Transverse colon (tissue), 4 donors: ENCODE results near the gene GRK6. TPM values are rescaled to one million over a fixed set of nuclear protein-coding genes. Genes with fewer than 3 reads are reported as not detected.
A peak's percentile ranks its signal among the peaks of the same experiment; 100 is the strongest.

Experiments
- DNase-seq: peaks from one replicate; pipeline ENCODE4 v3.0.0-alpha.2; 2019
- H3K27ac ChIP-seq, 4 donors: fragments of 200-600 bp; sonication (generic); 2 replicates each; pipeline ENCODE4 v1.5.1; 2016 to 2018; ENCODE audit warnings: inconsistent platforms in 4 of 4
- H3K27me3 ChIP-seq: fragments of 200-600 bp; sonication (generic); 2 replicates; pipeline ENCODE4 v1.5.1; 2017; ENCODE audit warnings: inconsistent platforms
- H3K36me3 ChIP-seq, 4 donors: fragments of 200-600 bp; sonication (generic); 2 replicates each; pipeline ENCODE4 v1.5.1; 2017 to 2019; ENCODE audit warnings: inconsistent platforms in 4 of 4
- H3K4me1 ChIP-seq, 4 donors: fragments of 200-600 bp; sonication (generic); 2 replicates each; pipeline ENCODE4 v1.5.1; 2017 to 2020; ENCODE audit warnings: inconsistent platforms in 4 of 4
- H3K4me3 ChIP-seq, 4 donors: fragments of 200-600 bp; sonication (generic); 1 replicate in 1 of 4; 2 replicates in 3 of 4; pipeline versions ENCODE4 v1.5.1 to v1.6.1; 2017 to 2019; ENCODE audit warnings: inconsistent platforms in 4 of 4
- H3K9me3 ChIP-seq, 2 donors: fragments of 200-600 bp; sonication (generic); 2 replicates each; pipeline ENCODE4 v1.5.1; 2017 to 2019; ENCODE audit warnings: inconsistent platforms in 2 of 2
- EP300 ChIP-seq: sonication (generic); formaldehyde crosslinking; IDR thresholded peaks from one replicate; pipeline ENCODE4 v1.6.1; 2017; ENCODE audit warnings: antibody characterized with exemption, low read depth
- POLR2A ChIP-seq: fragments of 450-650 bp; IDR thresholded peaks from one replicate; pipeline ENCODE4 v1.6.1; 2016; ENCODE audit warnings: antibody characterized with exemption, mild to moderate bottlenecking, moderate library complexity
- POLR2AphosphoS5 ChIP-seq, 3 donors: sonication (generic); formaldehyde crosslinking; IDR thresholded peaks; one replicate each; pipeline ENCODE4 v1.6.1; 2016; ENCODE audit warnings: antibody characterized with exemption in 3 of 3
- WGBS, 2 donors: methylation state at CpG; one replicate each; pipeline ENCODE4 v1.1.5; 2018; ENCODE audit warnings: low coverage in 1 of 2; 5-methylcytosine and 5-hydroxymethylcytosine counted together
- in situ Hi-C, 4 donors: fragments of 200-750 bp; cut with MboI; loops; one replicate each; pipeline versions ENCODE4 v1.15.0 to v1.15.1; 2017; ENCODE audit warnings: low sequenced_read_pairs in 3 of 4, low pct_ligation_motif_present in 1 of 4, low pct_unique_long_range_greater_than_20kb in 1 of 4
- intact Hi-C: fragments of 100-400 bp; cut with DNase I; formaldehyde crosslinking; loops from one replicate; pipeline ENCODE4 v1.15.1; 2023; ENCODE audit warnings: low total_unique reads
- total RNA-seq, 4 donors: library from RNA; depleted of rRNA; stranded (reverse); fragments of >200 nt; gene quantifications; one replicate each; pipeline ENCODE4 v1.1.0, GENCODE V29; 2016
- TF ChIP-seq, protein P1 (sequence below), 5 experiments: fragments of 200-600 bp in 3 of 5; fragments of 450-650 bp in 2 of 5; sonication (generic) in 3 of 5; IDR thresholded peaks; 1 replicate in 2 of 5; 2 replicates in 3 of 5; pipeline ENCODE4 v1.5.1; 2016 to 2017; ENCODE audit warnings: antibody characterized with exemption in 5 of 5, inconsistent platforms in 3 of 5, mild to moderate bottlenecking in 2 of 5, moderate library complexity in 1 of 5

GRK6 gene
- total RNA-seq, 4 donors from 2014 or later: 21.5 to 40.5 (median 36.4) TPM

DNA sequence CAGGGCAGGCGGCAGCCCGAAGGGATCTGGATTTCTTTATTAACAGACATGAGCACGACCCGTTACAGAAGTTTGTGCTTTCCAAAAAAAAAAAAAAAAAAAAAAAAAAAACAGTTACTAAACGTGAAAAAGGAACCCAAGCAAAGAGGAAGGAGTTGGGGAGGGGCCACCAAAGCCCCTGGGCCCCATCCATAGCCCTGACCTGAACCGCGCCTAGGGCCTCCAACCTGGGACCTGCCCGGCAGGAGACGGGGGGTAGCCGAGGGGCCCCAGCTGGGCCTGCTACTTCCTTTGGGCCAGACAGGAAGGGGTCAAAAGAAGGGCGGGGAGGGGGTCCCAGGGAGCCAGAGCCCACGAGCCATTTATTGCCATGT lies 30.1 kb downstream of the GRK6 start:
- intact Hi-C loops (loop anchor here (2.0 to 10.0 kb wide), 2 partner anchors 40 to 142 kb away; partner anchors contain the start of genes MXD3 and PDLIM7), in situ Hi-C loops (loop anchor here in 2 of 4 donors (5.0 to 25.0 kb wide), 2 partner anchors 64 to 144 kb away; partner anchors contain the start of genes MXD3 (in 1 of the 2), PRELID1 (in 1 of the 2) and RAB24 (in 1 of the 2))
- no peaks in the 10 kb centered on the region for H3K9me3 ChIP-seq
- H3K4me3 ChIP-seq: no peak overlapping the region
- TF ChIP-seq POLR2A (no peak), EP300 (no peak), POLR2AphosphoS5 (IDR thresholded peaks at IDR 0.05) (no peak)
- TF ChIP-seq, protein P1, sequence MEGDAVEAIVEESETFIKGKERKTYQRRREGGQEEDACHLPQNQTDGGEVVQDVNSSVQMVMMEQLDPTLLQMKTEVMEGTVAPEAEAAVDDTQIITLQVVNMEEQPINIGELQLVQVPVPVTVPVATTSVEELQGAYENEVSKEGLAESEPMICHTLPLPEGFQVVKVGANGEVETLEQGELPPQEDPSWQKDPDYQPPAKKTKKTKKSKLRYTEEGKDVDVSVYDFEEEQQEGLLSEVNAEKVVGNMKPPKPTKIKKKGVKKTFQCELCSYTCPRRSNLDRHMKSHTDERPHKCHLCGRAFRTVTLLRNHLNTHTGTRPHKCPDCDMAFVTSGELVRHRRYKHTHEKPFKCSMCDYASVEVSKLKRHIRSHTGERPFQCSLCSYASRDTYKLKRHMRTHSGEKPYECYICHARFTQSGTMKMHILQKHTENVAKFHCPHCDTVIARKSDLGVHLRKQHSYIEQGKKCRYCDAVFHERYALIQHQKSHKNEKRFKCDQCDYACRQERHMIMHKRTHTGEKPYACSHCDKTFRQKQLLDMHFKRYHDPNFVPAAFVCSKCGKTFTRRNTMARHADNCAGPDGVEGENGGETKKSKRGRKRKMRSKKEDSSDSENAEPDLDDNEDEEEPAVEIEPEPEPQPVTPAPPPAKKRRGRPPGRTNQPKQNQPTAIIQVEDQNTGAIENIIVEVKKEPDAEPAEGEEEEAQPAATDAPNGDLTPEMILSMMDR (IDR thresholded peaks at IDR 0.05): no peak
- H3K27ac ChIP-seq: peak overlapping the region; percentile 17 to 92 (median 88)
- peaks cover 10 to 27% (median 24%) of the 10 kb centered on the region in 4 donors for H3K4me1 ChIP-seq
- no peak for DNase-seq
- 19% methylated on average over 12 of the region's 12 CpGs; no CpG with 5 or more reads in 1 of the 2 donors for WGBS, 2 donors
- H3K36me3 ChIP-seq: no peaks in the 10 kb centered on the region
- no peaks in the 10 kb centered on the region for H3K27me3 ChIP-seq

DNA sequence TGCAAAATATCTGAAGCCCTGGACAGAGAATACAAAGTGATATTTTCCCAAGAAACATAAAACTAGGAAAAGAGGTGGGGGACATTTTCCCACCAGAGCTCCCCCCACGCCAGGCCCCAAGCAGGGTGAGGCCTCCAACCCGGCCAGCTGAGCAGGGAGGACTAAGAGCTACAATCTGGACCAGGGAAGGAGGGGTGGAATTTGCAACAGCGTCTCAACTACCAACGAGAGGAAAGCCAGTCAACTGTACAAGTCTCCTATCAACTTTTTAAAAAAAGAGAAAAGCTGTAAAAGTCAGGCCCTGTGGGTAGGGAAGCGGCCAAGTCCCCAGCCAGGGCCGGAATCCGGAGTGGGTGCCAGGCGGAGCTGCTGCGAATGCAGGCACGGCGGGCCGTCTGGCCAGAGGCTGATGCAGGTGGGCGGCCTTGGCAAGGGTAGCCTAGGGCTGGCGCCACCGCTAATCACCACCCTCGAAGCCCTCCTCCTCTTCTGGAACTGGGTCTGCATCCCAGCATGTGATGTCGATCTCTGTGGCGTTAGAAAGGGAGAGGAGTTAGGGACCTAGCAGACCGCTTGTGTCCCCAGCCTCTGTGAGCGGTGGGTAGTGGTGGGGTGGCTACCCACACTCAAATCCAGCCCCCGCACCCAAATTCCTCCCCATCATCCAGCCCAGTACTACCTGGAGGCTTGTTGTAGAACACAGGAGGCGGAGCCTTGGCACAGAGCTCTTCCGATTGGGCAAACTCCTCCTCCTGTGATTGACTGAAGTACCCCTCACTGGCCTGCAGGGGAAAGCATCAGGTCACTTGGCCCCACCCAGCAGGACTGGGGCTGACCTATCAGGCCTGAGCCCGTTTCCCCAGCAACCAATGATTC lies 30.7 kb downstream of the GRK6 start:
- H3K9me3 ChIP-seq: no peaks in the 10 kb centered on the region
- DNase-seq: peak; percentile 76
- peak overlapping the region; percentile 17 to 92 (median 54) for H3K27ac ChIP-seq
- TF ChIP-seq POLR2A: no peak
- TF ChIP-seq EP300: no peak
- TF ChIP-seq, protein P1 (IDR thresholded peaks at IDR 0.05): peak; percentile 55 to 75 (median 62)
- TF ChIP-seq POLR2AphosphoS5 (IDR thresholded peaks at IDR 0.05): no peak
- no peak overlapping the region for H3K4me3 ChIP-seq
- intact Hi-C loops (loop anchor here (2.0 to 10.0 kb wide), 2 partner anchors 40 to 142 kb away; partner anchors contain the start of genes MXD3 and PDLIM7), in situ Hi-C loops (loop anchor here in 2 of 4 donors (5.0 to 25.0 kb wide), 2 partner anchors 65 to 145 kb away; partner anchors contain the start of genes MXD3 (in 1 of the 2), PRELID1 (in 1 of the 2) and RAB24 (in 1 of the 2))
- H3K36me3 ChIP-seq: no peaks in the 10 kb centered on the region
- peaks cover 10 to 27% (median 24%) of the 10 kb centered on the region in 4 donors for H3K4me1 ChIP-seq
- no peaks in the 10 kb centered on the region for H3K27me3 ChIP-seq
- WGBS, 2 donors: 80 to 81% methylated on average over 10 to 24 of the region's 24 CpGs

DNA sequence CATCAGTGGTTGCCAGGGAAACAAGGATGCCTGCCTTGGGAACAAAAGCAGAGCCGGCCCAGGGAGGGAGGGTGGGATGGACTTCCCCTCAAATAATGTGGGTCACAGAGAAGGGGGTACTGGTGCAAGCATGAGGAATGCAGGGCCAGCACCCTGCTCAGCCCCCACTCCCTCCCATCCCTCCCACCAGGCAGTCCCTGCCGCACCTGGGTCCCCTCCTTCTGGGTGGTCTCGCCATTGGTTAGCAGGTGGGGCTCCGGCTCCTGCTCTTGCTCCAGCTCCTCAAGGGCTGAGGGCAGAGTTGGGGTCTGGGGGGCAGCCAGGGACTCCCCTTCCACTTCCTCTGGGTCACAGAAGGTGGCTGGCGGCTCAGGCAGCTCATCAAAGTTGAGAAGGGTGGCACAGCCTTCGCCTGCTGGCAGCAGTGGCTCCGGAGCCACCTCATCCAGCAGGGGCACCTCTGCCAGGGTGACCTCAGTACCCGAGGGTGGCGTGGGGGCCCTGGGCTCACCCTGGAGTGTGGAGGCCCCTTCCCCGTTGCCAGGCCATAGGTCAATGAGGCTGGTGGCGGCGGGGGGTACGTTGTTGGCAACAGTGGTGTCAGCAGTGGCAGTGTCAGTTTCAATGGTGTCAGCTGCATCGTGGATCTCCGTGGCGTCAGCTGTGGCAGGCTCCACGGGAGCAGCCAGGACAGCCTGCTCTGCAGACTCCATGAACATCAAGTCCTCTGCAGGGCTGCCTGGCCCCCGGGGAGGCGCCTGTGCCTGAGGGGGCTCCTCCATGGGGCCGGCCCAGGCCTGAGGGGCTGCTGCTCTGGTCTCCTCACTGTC lies 31.6 kb downstream of the GRK6 start:
- in situ Hi-C loops: loop anchor here in 2 of 4 donors (5.0 to 25.0 kb wide), 2 partner anchors 66 to 146 kb away; partner anchors contain the start of genes MXD3 (in 1 of the 2), PRELID1 (in 1 of the 2) and RAB24 (in 1 of the 2)

More for the DNA sequence above, 31.6 kb downstream of the GRK6 start:
- H3K4me1 ChIP-seq: peaks cover 10 to 27% (median 24%) of the 10 kb centered on the region in 4 donors
- TF ChIP-seq POLR2AphosphoS5 (IDR thresholded peaks at IDR 0.05) (no peak), POLR2A (no peak), EP300 (no peak)
- TF ChIP-seq, protein P1 (IDR thresholded peaks at IDR 0.05): no peak
- H3K4me3 ChIP-seq: no peak overlapping the region
- DNase-seq: no peak
- no peaks in the 10 kb centered on the region for H3K36me3 ChIP-seq
- H3K27me3 ChIP-seq: no peaks in the 10 kb centered on the region
- intact Hi-C loops: loop anchor here (2.0 to 10.0 kb wide), 2 partner anchors 39 to 143 kb away; partner anchors contain the start of genes MXD3 and PDLIM7
- no peaks in the 10 kb centered on the region for H3K9me3 ChIP-seq
- 89% methylated on average over 19 of the region's 20 CpGs; no CpG with 5 or more reads in 1 of the 2 donors for WGBS, 2 donors
- peak overlapping the region in 2 of 4 donors; percentile 60 to 92 for H3K27ac ChIP-seq
